Smooth muscle cell of trachea (primary cell): ENCODE data around the gene NXF1. TPM values are rescaled to one million over a fixed set of nuclear protein-coding genes. Genes with fewer than 3 reads are reported as not detected.

Experiments used
- total RNA-seq: library from RNA; depleted of rRNA; stranded (reverse); fragments of >200 nt; gene quantifications from 2 replicates; pipeline ENCODE4 v1.2.1, GENCODE V29; 2014

NXF1 gene
- 23.7 and 30.3 TPM in 2 replicates for total RNA-seq

DNA sequence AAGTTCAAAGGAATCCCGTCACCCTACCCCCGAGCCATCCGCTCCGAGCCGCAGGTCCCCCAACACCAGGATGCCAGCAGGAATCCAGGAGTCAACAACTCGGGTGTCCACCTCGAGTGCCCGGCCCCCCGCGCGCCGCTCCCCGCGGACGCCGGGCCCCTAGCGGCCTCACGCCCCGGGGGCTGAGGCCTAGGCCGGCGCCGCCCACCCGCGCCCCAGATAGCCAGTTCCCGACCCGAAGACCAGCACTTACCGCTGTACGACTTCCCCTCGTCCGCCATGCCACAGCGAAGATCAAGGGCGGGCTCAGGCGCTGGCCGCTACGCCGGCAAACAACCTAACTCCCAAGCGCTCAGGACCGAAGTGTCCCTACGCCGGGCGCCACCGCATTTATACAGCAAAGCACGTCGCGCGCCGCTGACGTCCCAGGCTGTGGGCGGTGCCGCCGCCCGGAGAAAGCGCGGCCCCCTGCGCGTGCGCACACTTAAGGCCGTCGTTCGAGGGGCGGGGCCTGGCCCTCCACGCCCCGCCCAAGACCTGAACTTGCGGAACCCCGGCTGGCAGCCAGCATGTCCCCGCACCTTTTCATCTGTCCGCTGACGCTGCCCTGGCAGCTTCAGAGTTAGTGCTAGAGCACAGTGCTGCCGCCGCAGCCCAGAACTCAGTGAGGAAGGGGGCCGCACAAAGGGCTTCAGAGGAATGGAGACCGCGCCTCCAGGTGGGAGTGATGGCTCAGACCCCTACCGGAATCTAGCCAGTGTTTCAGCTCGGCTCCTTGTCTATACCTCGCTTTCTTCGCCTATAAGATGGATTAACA lies at the start of gene NXF1:
NXF1 (minus strand) TSS at position 365 of the 817 bp plus-strand sequence; CDS start at position 281, 84 bp downstream.

DNA sequence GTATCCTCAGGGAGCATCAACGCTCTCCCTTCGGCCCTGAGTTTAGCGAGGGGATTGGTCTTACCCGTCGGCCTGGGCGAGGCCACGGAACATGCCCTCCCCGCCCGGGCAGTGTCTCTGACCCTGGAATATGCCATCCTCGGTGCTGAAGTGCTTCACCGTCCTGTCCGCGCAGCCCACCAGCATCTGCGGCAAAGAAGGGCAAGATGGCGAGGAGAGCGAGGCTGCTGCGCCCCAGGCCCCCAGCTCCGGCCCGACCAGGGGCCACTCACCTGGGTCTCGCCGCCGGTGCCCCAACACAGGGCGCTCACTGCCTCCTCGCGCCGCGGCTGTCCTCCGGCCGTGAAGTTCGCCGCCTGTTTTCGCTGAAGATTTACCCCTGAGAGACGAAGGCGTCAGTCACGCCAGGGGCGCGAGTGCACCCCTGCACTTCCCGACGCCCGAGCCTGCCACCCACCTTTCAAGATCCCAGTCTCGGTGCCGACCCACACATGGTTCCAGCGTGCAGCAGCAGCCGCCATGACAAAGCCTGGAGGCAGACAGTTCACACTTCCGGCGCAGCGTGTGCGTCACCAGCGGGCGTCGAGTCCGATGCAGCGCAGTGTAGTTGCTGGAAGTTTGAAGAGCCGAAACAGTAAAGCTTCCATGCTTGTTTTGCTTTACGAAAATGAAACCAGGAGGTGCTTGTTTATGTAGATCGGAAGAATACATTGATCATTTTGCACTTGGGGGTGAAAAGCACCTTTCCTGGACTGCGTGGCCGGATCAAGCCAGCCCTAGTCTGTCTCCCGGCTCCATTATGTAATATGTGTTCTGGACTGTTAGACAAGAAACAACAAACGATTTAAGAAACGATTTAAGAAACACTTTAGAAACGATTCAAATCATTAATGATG lies 34.1 kb upstream of the NXF1 start, which contains the start of gene WDR74:
WDR74 (minus strand) TSS at position 541 of the 896 bp plus-strand sequence; CDS start at position 521, 20 bp downstream.

GRCh38 chr11:62832336-62833234 lies 27.3 kb upstream of the NXF1 start, which contains the start of gene TEX54:
TSS of gene TEX54 (minus strand) at chr11:62832841.

DNA sequence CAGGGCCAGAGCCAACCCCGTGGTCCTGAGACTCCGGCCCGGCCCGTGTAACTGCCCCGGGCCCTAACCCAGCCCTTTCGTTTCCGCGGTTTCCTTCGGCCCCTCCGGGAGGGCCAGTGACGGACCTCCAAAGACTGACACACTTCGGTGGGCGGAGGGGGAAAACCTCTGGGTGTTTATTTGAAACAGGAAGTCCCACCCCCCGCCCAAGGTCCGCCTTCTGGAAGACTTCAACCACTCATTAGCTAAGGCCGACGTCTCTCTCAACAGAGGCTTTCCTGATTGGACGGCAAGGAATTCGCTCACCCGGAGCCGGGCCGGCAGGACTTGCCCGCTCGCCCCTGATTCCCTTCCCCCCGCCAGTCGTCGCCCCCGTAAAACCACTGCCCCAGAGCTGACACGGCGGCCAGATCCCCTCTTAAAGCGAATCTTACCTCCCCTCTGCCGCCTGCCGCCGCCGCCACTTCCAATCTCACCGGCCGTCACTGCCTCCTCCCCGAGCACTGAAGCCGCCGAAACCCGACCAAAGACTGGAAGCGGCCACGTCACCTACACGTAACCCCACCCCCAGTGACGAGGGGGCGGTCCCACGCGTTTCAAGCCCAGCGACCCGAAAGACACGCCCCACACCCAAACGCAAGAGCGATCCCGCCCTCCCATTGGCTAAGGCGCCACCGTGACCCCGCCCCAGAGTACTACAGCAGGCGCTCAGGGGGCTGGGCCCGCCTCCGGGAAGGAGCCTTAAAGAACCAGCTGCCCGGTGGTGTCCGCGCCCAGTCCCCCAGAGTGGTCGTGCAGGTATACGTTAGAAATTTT lies 26.5 kb upstream of the NXF1 start, which contains the start of gene STX5:
STX5 (minus strand) TSS at position 532 of the 816 bp plus-strand sequence. CDS start 808 bp downstream, outside the sequence.

DNA sequence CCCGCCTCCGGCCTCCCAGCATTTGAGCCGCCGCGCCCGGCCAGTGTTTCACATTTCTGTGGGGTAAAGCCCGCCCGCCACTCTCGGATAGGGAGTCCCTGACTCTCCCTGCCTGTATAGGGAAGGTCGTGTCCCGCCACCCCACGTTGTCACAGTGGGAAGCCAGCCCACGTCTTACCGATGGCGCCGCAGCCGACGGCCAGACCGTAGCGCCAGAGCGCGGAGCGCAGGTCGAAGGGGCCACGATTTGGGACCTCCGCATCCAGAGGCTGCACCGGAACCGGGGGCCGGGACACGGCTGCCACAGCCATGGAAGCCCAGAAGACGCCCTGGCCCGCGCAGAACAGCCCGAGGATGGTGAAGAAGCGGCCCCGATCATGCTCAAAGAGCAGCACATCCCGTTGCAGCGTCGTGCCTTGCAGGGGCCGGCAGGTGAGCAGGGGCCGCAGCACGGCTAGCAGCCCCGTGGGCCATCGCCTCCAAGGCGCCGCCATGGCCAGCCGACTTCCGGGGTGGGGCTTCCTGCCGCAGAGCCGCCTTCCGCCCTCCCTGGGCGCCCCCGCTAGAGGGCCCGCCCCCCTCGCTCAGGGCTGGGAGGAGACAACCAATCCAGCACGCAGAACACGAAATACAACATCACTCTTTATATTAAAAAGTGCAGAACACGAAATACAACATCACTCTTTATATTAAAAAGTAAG lies 13.6 kb downstream of the NXF1 start, which contains the start of gene TMEM223:
TMEM223 (minus strand) TSS at position 506 of the 701 bp plus-strand sequence; CDS start at position 494, 12 bp downstream.

GRCh38 chr11:62787005-62787759 lies 18.1 kb downstream of the NXF1 start, which contains the start of gene TMEM179B:
TSS of gene TMEM179B (plus strand) at chr11:62787402. CDS start at chr11:62787432, 30 bp downstream.

DNA sequence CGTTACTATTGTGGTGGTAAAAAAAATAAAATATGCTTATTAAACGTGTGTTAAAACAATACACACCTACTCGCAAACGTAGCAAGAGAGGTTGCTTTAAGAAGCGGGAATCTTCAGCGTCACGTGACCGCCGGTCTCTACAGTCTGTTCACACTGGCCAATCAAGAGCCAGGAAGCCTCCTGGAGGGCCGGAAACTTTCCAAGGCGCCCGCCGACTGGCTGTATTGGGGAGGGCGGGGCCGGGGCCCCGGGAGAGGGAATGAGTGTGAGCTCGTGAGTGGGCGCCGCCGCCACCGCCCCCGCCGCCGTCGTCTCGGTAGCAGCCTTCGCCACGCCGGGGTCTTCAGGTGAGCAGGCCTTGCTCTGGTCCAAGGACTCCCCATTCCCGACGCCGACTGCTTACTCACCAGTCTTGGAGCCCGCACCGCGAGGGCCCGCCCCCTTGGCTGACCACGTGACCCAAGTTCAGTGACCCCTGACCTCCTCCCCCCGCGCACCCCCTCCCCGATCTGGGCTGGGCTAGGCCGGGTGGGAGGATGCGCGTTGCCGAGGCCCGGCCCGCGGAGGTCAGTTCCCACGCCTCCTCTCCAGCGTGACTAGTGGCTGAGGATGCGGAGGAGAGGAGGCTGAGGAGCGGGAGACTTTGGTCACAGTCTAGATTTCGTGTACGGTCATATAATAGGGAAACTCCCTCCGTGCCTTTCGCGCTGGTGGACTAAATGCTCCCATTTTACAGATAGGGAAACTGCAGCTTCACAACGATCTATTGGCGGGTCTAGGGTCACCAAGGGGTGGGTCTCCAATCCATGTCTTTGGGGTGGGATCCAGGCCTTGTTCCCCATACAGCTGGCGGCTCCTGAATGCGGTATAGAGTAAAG lies 33.9 kb downstream of the NXF1 start, which contains the start of gene TAF6L:
TAF6L (plus strand) TSS at position 253 of the 878 bp plus-strand sequence. CDS start 4,388 bp downstream, outside the sequence.

GRCh38 chr11:62753736-62754603 lies 51.3 kb downstream of the NXF1 start, which contains the start of gene ZBTB3:
TSS of gene ZBTB3 (minus strand) at chr11:62754160. CDS start at chr11:62753664, 496 bp downstream.

Other genes starting within 250 kb of the NXF1 start
- gene EEF1G, start 231.5 kb downstream of the NXF1 start, total RNA-seq, result 1,356 and 1,684 TPM in 2 replicates
- gene TUT1, start 213.9 kb downstream of the NXF1 start, total RNA-seq, result 9.7 and 13.6 TPM in 2 replicates
- 99.8 and 122 TPM in 2 replicates for gene MTA2, start 203.6 kb downstream of the NXF1 start, total RNA-seq
- 24.0 and 33.6 TPM in 2 replicates for gene EML3, start 192.7 kb downstream of the NXF1 start, total RNA-seq
- 3.9 and 4.6 TPM in 2 replicates for gene ROM1, start 192.2 kb downstream of the NXF1 start, total RNA-seq
- 26.5 and 48.8 TPM in 2 replicates for gene B3GAT3, start 183.5 kb downstream of the NXF1 start, total RNA-seq
- 339 and 341 TPM in 2 replicates for gene GANAB, start 158.8 kb downstream of the NXF1 start, total RNA-seq
- 26.2 and 41.0 TPM in 2 replicates for gene INTS5, start 152.1 kb downstream of the NXF1 start, total RNA-seq
- gene C11orf98, start 140.2 kb downstream of the NXF1 start, total RNA-seq, result 22.5 and 25.9 TPM in 2 replicates
- gene CSKMT, start 140.1 kb downstream of the NXF1 start, total RNA-seq, result 5.2 and 7.8 TPM in 2 replicates
- 6.9 and 8.7 TPM in 2 replicates for gene UQCC3, start 133.8 kb downstream of the NXF1 start, total RNA-seq
- 4.3 and 6.1 TPM in 2 replicates for gene LBHD1, start 133.2 kb downstream of the NXF1 start, total RNA-seq
- 118 and 157 TPM in 2 replicates for gene UBXN1, start 126.4 kb downstream of the NXF1 start, total RNA-seq
- 68.9 and 89.6 TPM in 2 replicates for gene LRRN4CL, start 115.9 kb downstream of the NXF1 start, total RNA-seq
- gene BSCL2, start 98.0 kb downstream of the NXF1 start, total RNA-seq, result 49.5 and 76.3 TPM in 2 replicates
- 0.17 TPM in 1 of 2 replicates, not detected in the other for gene GNG3, start 97.8 kb downstream of the NXF1 start, total RNA-seq
- gene HNRNPUL2, start 78.0 kb downstream of the NXF1 start, total RNA-seq, result 9.6 and 18.3 TPM in 2 replicates
- 33.1 and 36.9 TPM in 2 replicates for gene TTC9C, start 77.0 kb downstream of the NXF1 start, total RNA-seq
- 14.1 and 17.4 TPM in 2 replicates for gene ZBTB3, start 51.3 kb downstream of the NXF1 start, total RNA-seq
- 41.0 and 73.6 TPM in 2 replicates for gene POLR2G, start 43.9 kb downstream of the NXF1 start, total RNA-seq
- gene TAF6L, start 34.0 kb downstream of the NXF1 start, total RNA-seq, result 26.3 and 27.2 TPM in 2 replicates
- gene TMEM179B, start 18.0 kb downstream of the NXF1 start, total RNA-seq, result 40.7 and 52.1 TPM in 2 replicates
- gene TMEM223, start 13.4 kb downstream of the NXF1 start, total RNA-seq, result 14.7 and 19.0 TPM in 2 replicates
- gene STX5, start 26.6 kb upstream of the NXF1 start, total RNA-seq, result 47.5 and 48.1 TPM in 2 replicates
- not detected in 2 replicates for gene TEX54, start 27.4 kb upstream of the NXF1 start, total RNA-seq
- 26.3 and 48.0 TPM in 2 replicates for gene WDR74, start 34.1 kb upstream of the NXF1 start, total RNA-seq
- gene SLC3A2, start 75.5 kb upstream of the NXF1 start, total RNA-seq, result 172 and 241 TPM in 2 replicates
- not detected in 2 replicates for gene CHRM1, start 115.9 kb upstream of the NXF1 start, total RNA-seq
- not detected in 2 replicates for gene SLC22A6, start 179.5 kb upstream of the NXF1 start, total RNA-seq
- gene SLC22A8, start 210.4 kb upstream of the NXF1 start, total RNA-seq, result not detected in 2 replicates